Testis (tissue), 2 donors: ENCODE data around the gene NUMB.

Experiments
- POLR2A ChIP-seq: fragments of 450-650 bp; IDR thresholded peaks from one replicate; pipeline ENCODE4 v1.6.1; 2017; ENCODE audit warnings: antibody characterized with exemption, mild to moderate bottlenecking, moderate library complexity
- TF ChIP-seq, protein P1 (sequence below), 3 experiments: fragments of 450-650 bp in 2 of 3; fragments of 200-600 bp in 1 of 3; sonication (generic) in 1 of 3; IDR thresholded peaks; one replicate each; pipeline ENCODE4 v1.5.1; 2016 to 2019; ENCODE audit warnings: antibody characterized with exemption in 3 of 3, mild to moderate bottlenecking in 2 of 3, moderate library complexity in 1 of 3

DNA sequence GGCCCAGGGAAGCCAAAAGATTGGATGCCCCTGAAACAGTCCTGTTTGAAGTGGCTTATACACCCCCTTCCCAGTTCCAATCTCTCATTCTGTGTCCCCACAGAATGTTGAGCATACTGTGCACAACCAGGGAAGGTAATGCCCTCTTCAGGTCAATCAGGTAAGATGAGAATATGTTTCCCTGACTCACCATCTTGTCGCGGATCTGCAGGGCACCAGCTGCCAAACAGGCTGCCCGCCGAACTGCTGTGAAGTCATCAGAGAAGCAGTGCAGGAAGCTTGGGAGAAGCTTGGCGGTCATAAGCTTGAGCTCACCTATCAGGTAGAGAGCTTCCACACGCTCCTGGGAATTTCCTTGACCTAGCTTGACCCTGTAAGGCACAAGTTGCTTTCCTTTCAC is 42.0 kb upstream of the NUMB start:
- TF ChIP-seq, protein P1, sequence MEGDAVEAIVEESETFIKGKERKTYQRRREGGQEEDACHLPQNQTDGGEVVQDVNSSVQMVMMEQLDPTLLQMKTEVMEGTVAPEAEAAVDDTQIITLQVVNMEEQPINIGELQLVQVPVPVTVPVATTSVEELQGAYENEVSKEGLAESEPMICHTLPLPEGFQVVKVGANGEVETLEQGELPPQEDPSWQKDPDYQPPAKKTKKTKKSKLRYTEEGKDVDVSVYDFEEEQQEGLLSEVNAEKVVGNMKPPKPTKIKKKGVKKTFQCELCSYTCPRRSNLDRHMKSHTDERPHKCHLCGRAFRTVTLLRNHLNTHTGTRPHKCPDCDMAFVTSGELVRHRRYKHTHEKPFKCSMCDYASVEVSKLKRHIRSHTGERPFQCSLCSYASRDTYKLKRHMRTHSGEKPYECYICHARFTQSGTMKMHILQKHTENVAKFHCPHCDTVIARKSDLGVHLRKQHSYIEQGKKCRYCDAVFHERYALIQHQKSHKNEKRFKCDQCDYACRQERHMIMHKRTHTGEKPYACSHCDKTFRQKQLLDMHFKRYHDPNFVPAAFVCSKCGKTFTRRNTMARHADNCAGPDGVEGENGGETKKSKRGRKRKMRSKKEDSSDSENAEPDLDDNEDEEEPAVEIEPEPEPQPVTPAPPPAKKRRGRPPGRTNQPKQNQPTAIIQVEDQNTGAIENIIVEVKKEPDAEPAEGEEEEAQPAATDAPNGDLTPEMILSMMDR (IDR thresholded peaks at IDR 0.05) = no peak
- no peak for TF ChIP-seq POLR2A
